Ovary (tissue), 9 donors: ENCODE data around the gene ALG14. TPM values are rescaled to one million over a fixed set of nuclear protein-coding genes. Genes with fewer than 3 reads are reported as not detected.

ENCODE experiments used
- DNase-seq, 5 donors: peaks; one replicate each; pipeline ENCODE4 v3.0.0-alpha.2; 2019 to 2020
- H3K27ac ChIP-seq, 2 donors: fragments of 200-600 bp; one replicate each; pipeline versions ENCODE4 v1.5.1 to v1.8.0; 2019 to 2022
- H3K27me3 ChIP-seq: fragments of 200-600 bp; one replicate; pipeline ENCODE4 v1.8.0; 2022
- H3K36me3 ChIP-seq: fragments of 200-600 bp; sonication (generic); one replicate; pipeline ENCODE4 v1.5.1; 2019
- H3K4me1 ChIP-seq: one replicate; pipeline ENCODE4 v1.8.1; 2013; ENCODE audit warnings: mild to moderate bottlenecking, moderate library complexity; ENCODE audit not compliant: insufficient read depth
- H3K4me3 ChIP-seq: fragments of 200-600 bp; sonication (generic); one replicate; pipeline ENCODE4 v1.5.1; 2017
- H3K9me3 ChIP-seq, 2 donors: fragments of 200-600 bp in 1 of 2; sonication (generic) in 1 of 2; one replicate each; pipeline versions ENCODE4 v1.5.1 to v1.8.1; 2013 to 2019; ENCODE audit warnings: mild to moderate bottlenecking in 1 of 2, moderate library complexity in 1 of 2
- CTCF ChIP-seq, 3 donors: fragments of 450-650 bp in 2 of 3; fragments of 200-600 bp in 1 of 3; IDR thresholded peaks; one replicate each; pipeline versions ENCODE4 v1.5.1 to v1.8.0; 2016 to 2022; ENCODE audit warnings: antibody characterized with exemption in 3 of 3, mild to moderate bottlenecking in 1 of 3
- EP300 ChIP-seq: sonication (generic); formaldehyde crosslinking; IDR thresholded peaks from one replicate; pipeline ENCODE4 v1.6.1; 2017; ENCODE audit warnings: antibody characterized with exemption
- POLR2A ChIP-seq: fragments of 450-650 bp; IDR thresholded peaks from one replicate; pipeline ENCODE4 v1.6.1; 2017; ENCODE audit warnings: antibody characterized with exemption, mild to moderate bottlenecking, moderate library complexity
- WGBS, 3 donors: extraction: QIAGEN DNeasy Blood & Tissue Kit in 1 of 3; methylation state at CpG; one replicate each; pipeline versions ENCODE4 v1.1.5 to v1.1.7; 2013 to 2017; 5-methylcytosine and 5-hydroxymethylcytosine counted together
- intact Hi-C, 4 donors: fragments of 100-400 bp; cut with DNase I; formaldehyde crosslinking; loops; one replicate each; pipeline versions ENCODE4 v1.11.0 to v1.15.1; 2022 to 2023
- polyA plus RNA-seq, 2 donors: library from polyadenylated mRNA; stranded (reverse); fragments of 200-250 nt in 1 of 2; fragments of 350-450 nt in 1 of 2; fragmentation: Illumina TruSeq in 1 of 2; extraction: RNeasy Lipid Tissue Mini Kit (QIAGEN cat#74804) in 1 of 2; gene quantifications; one replicate each; pipeline ENCODE4 v1.2.3, GENCODE V29; 2013 to 2014
- total RNA-seq, 7 donors: library from RNA; depleted of rRNA in 2 of 7; stranded (reverse); fragments of >200 nt in 2 of 7; fragmentation: NEBNext Ultra II Directional in 3 of 7; extraction: Animal tissue kit (Norgen Biotek cat#: 25700) in 3 of 7; gene quantifications; one replicate each; pipeline versions ENCODE4 v1.1.0 to v1.2.4, GENCODE V29; 2016 to 2023
- donor health status: DM: no; HTN: no; CAD: no; lungs with moderate emphysema.
- donor health status: DM: no; HTN: no; CAD: no.
- donor health status: Bipolar disorder and iron deficiency.
- donor health status: DM: yes; HTN: yes; CAD: no.
- donor health status: DM: no; HTN: no; CAD: no.
- donor health status: DM: yes; HTN: yes; CAD: no.

Gene ALG14
- total and polyA plus RNA-seq, 9 donors = 1.2 to 16.3 (median 3.6) TPM

- H3K4me1 ChIP-seq = peaks cover 9% of the 10 kb centered on the region
- H3K36me3 ChIP-seq = no peaks in the 10 kb centered on the region
- DNase-seq = no peak
- H3K4me3 ChIP-seq = no peak overlapping the region
- no peaks in the 10 kb centered on the region for H3K27me3 ChIP-seq
- no peaks in the 10 kb centered on the region for H3K9me3 ChIP-seq
- 85 to 96% (median 95%) methylated on average over 3 of the region's 3 CpGs for WGBS, 3 donors
- no peak overlapping the region for H3K27ac ChIP-seq
- no peak for TF ChIP-seq EP300
- intact Hi-C loops = loop anchor here in 1 of 4 donors (5.0 kb wide), 1 partner anchor 88 kb away; the partner anchor contains the start of gene CNN3
Measured at GRCh38 chr1:95015076-95015475, 57.7 kb downstream of the ALG14 start.

- no peak overlapping the region for H3K27ac ChIP-seq
Measured at GRCh38 chr1:95013950-95014574, 58.7 kb downstream of the ALG14 start.

GRCh38 chr1:95012389-95012788 lies 60.4 kb downstream of the ALG14 start:
- WGBS, 3 donors = 33 to 40% (median 36%) methylated on average over 3 of the region's 3 CpGs
- Histone ChIP-seq H3K4me1 (peaks cover 7% of the 10 kb centered on the region), H3K27ac (no peak overlapping the region), H3K4me3 (no peak overlapping the region), H3K9me3 (no peaks in the 10 kb centered on the region), H3K36me3 (no peaks in the 10 kb centered on the region), H3K27me3 (no peaks in the 10 kb centered on the region)
- intact Hi-C loops = no loop called here
- DNase-seq = no peak
- TF ChIP-seq EP300 (no peak), CTCF (IDR thresholded peaks at IDR 0.05) (no peak), POLR2A (no peak)

More at GRCh38 chr1:95013950-95014574, 58.7 kb downstream of the ALG14 start:
- no peaks in the 10 kb centered on the region for H3K9me3 ChIP-seq
- intact Hi-C loops = no loop called here
- no peaks in the 10 kb centered on the region for H3K36me3 ChIP-seq
- 39 to 49% (median 42%) methylated on average over 2 of the region's 2 CpGs for WGBS, 3 donors
- DNase-seq = no peak
- H3K4me1 ChIP-seq = peaks cover 9% of the 10 kb centered on the region
- TF ChIP-seq POLR2A = no peak
- TF ChIP-seq CTCF (IDR thresholded peaks at IDR 0.05) = no peak
- no peak for TF ChIP-seq EP300
- no peaks in the 10 kb centered on the region for H3K27me3 ChIP-seq
- no peak overlapping the region for H3K4me3 ChIP-seq

- no peak for TF ChIP-seq CTCF (IDR thresholded peaks at IDR 0.05)
- TF ChIP-seq POLR2A = no peak
- TF ChIP-seq EP300 = no peak
Measured at GRCh38 chr1:95010158-95010557, 62.6 kb downstream of the ALG14 start.

GRCh38 chr1:95007687-95008086 lies 65.1 kb downstream of the ALG14 start:
- Histone ChIP-seq H3K4me1 (peaks cover 3% of the 10 kb centered on the region), H3K9me3 (no peaks in the 10 kb centered on the region), H3K36me3 (no peaks in the 10 kb centered on the region), H3K4me3 (no peak overlapping the region), H3K27me3 (no peaks in the 10 kb centered on the region), H3K27ac (no peak overlapping the region)
- no peak for DNase-seq
- intact Hi-C loops = no loop called here
- TF ChIP-seq POLR2A (no peak), EP300 (no peak), CTCF (IDR thresholded peaks at IDR 0.05) (no peak)

More at GRCh38 chr1:95010158-95010557, 62.6 kb downstream of the ALG14 start:
- Histone ChIP-seq H3K36me3 (no peaks in the 10 kb centered on the region), H3K9me3 (no peaks in the 10 kb centered on the region), H3K27ac (no peak overlapping the region), H3K4me1 (peaks cover 7% of the 10 kb centered on the region), H3K4me3 (no peak overlapping the region), H3K27me3 (no peaks in the 10 kb centered on the region)
- intact Hi-C loops = no loop called here
- no peak for DNase-seq
